Epithelial cell of esophagus (primary cell): ENCODE data around the gene P4HB.

ENCODE experiments used
- DNase-seq: peaks from one replicate; pipeline ENCODE4 v3.0.0; 2010; ENCODE audit warnings: low read depth
- H3K4me3 ChIP-seq: 2 replicates; pipeline ENCODE4 v1.5.1; 2011; ENCODE audit warnings: mild to moderate bottlenecking, low read length, control low read depth
- TF ChIP-seq, protein P1 (sequence below): IDR thresholded peaks from 2 replicates; pipeline ENCODE4 v1.5.1; 2011; ENCODE audit warnings: low read depth, mild to moderate bottlenecking, low read length, control low read depth, inconsistent platforms; ENCODE audit not compliant: insufficient read depth; ENCODE audit errors: missing control alignments

The P4HB gene

DNA sequence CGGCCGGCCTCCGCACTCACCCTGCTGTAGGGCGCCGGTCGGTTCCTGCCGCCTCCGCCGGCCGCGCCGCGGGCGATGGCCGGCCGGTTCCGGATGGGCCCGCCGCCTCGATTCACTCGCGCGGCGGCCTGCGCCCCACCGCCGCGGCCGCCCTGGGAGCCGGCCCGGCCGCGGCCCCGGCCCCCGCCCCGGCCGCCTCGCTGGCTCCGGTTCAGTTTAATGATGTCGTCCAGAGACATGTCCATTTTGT is 30.9 kb upstream of the P4HB start:
- DNase-seq: no peak
- TF ChIP-seq, protein P1, sequence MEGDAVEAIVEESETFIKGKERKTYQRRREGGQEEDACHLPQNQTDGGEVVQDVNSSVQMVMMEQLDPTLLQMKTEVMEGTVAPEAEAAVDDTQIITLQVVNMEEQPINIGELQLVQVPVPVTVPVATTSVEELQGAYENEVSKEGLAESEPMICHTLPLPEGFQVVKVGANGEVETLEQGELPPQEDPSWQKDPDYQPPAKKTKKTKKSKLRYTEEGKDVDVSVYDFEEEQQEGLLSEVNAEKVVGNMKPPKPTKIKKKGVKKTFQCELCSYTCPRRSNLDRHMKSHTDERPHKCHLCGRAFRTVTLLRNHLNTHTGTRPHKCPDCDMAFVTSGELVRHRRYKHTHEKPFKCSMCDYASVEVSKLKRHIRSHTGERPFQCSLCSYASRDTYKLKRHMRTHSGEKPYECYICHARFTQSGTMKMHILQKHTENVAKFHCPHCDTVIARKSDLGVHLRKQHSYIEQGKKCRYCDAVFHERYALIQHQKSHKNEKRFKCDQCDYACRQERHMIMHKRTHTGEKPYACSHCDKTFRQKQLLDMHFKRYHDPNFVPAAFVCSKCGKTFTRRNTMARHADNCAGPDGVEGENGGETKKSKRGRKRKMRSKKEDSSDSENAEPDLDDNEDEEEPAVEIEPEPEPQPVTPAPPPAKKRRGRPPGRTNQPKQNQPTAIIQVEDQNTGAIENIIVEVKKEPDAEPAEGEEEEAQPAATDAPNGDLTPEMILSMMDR: no peak
- peak overlapping the region; percentile 70 for H3K4me3 ChIP-seq

GRCh38 chr17:81890447-81891302 is 30.3 kb upstream of the P4HB start:
- TF ChIP-seq, protein P1: no peak
- H3K4me3 ChIP-seq: peak overlapping the region; percentile 70
- DNase-seq: no peak

DNA sequence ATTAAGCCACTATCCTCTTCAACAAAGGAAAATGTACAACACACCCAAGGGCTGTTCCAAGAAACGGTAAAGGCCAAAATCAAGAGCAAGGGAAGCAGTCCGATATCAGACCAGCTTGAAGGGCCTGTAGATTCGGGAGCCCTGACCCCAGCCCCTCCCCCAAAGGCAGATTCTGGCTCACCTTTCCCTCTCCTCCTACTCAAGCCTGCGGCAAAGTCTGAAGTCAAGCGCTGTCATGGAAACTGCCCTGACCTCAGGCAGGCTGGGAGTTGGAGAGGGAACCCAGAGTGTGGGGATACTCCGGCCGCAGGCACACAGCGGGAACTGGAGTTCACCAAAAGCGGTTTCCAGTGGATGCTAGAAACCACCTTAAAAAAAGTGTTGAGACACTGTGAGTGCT is 29.3 kb upstream of the P4HB start:
- TF ChIP-seq, protein P1: no peak
- DNase-seq: no peak
- peak overlapping the region; percentile 70 for H3K4me3 ChIP-seq

DNA sequence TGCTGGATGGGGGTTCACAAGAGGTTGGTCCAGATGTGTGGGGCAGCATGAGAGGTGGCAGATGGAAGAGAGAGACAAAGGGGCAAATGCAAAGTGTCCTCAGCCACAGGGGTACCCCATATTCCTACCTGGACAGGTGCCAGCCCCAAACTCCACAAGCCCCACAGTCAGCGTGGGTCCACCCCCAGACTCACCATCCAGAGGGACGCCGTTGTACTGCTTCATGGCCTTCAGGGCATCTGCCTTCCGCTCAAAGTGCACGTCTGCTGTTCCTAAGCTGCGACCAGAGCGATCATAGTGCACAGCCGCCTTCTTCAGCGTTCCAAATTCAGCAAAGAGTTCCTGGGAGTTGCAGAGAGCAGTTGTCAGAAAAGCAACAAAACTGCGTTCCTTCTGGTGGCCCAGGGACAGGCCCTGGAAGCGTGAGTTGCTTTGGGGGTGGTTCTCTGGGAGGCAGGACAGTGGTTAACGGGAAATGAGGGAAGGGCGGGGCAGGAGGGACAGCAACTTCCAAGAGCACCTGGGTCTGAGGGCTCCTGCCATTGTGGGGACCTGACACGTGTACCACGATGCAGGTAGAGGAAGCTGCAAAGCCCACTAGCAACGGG is 28.8 kb upstream of the P4HB start:
- DNase-seq: no peak
- H3K4me3 ChIP-seq: no peak overlapping the region
- TF ChIP-seq, protein P1: no peak

DNA sequence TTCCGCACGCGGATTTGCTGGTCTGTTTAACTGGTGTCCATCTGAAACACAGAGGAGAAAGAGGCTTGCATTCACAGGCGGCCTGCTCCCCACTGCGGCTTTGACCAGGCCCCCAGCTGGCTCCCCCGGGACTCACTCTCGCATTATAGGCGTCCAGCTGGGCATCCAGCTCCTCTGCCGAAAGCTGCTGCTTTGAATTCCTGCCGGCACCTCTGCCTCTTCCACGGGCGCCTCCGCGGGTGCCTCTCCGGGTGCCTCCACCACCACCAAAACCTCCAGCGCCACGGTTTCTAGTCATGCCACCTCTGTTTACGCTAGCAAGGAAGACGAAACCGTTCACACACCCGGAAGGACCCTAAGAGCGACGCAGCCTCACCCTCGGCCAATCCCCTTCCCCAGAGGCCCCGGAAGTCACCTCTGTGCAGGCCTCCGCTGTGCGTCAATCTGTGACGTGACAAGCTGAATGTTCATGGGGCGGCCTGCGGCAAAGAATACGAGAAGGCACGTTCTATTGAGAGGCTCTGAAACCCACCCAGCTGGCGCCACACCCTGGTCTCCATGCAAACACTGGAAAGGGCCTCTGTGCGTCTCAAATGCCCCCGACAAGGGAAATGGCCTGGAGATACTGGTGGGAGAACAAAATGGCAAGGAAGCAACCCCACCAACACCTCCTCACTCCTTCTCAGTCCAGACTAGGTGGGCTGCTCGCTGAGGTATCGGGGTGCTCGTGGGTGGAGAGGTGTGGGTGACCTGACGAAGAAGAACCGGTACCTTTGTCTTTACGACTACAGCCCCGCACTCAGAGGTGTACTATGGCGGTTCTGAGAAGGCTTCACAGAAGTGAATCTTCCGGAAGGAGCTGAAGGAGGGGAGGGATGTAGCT is 28.0 kb upstream of the P4HB start:
- DNase-seq: no peak
- TF ChIP-seq, protein P1: no peak
- H3K4me3 ChIP-seq: no peak overlapping the region

- DNase-seq: peak; percentile 77
- TF ChIP-seq, protein P1: no peak
- no peak overlapping the region for H3K4me3 ChIP-seq
Observed at GRCh38 chr17:81885869-81886548, 25.7 kb upstream of the P4HB start.
